Measurements from ENCODE around the gene MON1A. TPM values are rescaled to one million over a fixed set of nuclear protein-coding genes. Genes with fewer than 3 reads are reported as not detected.

The MON1A gene
- total and polyA plus RNA-seq, 10 of the 15 experiments (the other 5 are each of a cell fraction or from before 2014, with no cell fraction given), result 1.3 to 10.5 (median 7.7) TPM

DNA sequence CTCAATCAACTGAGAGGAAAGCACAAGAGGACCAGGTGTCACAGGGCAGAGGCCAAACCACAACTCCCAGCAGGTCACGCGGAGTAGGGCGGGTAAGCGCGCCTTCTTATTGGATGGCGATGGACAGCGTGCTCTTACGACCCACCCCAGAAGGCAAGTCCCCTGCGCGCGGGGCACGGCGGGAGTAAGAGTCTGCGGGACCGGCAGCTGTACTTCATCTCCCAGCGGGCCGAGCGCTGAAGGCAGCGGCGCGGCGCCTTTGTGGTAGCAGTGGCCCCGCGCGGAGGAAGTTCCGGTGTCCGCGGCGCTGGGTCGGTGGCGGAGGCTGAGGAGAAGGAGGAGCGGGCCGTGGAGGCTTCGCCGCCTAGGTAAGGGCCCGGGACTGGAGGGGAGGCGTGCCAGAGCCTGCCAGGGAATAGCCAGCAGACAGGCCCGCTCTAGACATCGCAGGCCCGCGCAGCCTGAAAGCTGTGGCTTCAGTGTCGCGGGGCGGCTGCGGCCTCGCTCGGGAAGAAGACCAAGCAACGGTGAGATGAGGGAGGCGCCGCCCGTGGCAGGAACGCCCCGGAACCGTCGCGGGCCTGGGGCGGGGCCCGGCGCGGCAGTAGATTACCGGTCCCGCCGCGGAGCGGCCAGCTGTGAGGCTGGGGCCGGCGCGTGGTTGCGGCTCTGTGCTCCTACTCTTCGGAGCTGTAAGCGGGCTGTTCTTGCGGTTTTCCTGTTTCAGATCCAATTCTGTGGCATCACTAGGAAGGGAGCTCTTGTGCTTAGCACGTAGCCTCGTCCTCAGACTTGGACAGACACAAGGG is 10.5 kb upstream of the MON1A start, which contains the start of gene RBM6 (continued):
- TF ChIP-seq ZNF207 (IDR thresholded peaks at IDR 0.05; ENCODE audit: borderline replicate concordance) (peak; percentile 85; the same call in 1 of the 2 replicates), CREB1 (IDR thresholded peaks at IDR 0.05; ENCODE audit: low read depth) (peak; percentile 90), SMAD1 (IDR thresholded peaks at IDR 0.05; ENCODE audit: low read depth, partially characterized antibody) (no peak), TCF7 (IDR thresholded peaks at IDR 0.05; ENCODE audit: borderline replicate concordance) (no peak), NR2F1 (conservative IDR thresholded peaks at IDR 0.05) (peak; percentile 99), IRF4 (IDR thresholded peaks at IDR 0.05; ENCODE audit: low read depth, low read length) (no peak), ZNF274 (IDR thresholded peaks at IDR 0.05; ENCODE audit: insufficient read depth, insufficient read length) (no peak), ATF7 (IDR thresholded peaks at IDR 0.05; ENCODE audit: low read depth) (peak; percentile 45; the same call in 1 of the 2 replicates), SMARCA5 (IDR thresholded peaks at IDR 0.05) (peak; percentile 93), NFYA (IDR thresholded peaks at IDR 0.05; ENCODE audit: borderline replicate concordance, low read depth, low read length) (no peak), HDAC6 (IDR thresholded peaks at IDR 0.05; ENCODE audit: unreplicated experiment) (no peak), FOXM1 (IDR thresholded peaks at IDR 0.05; ENCODE audit: low read depth, low read length) (no peak), BCL11A (IDR thresholded peaks at IDR 0.05; ENCODE audit: low read depth, low read length) (no peak), ZSCAN29 (IDR thresholded peaks at IDR 0.05) (no peak), SP1 (IDR thresholded peaks at IDR 0.05; ENCODE audit: low read depth, low read length) (peak; percentile 72), NFXL1 (IDR thresholded peaks at IDR 0.05; ENCODE audit: borderline replicate concordance) (no peak), IKZF2 (IDR thresholded peaks at IDR 0.05) (peak; percentile 57 to 72; a peak in 3 of 4 replicates), CREM (IDR thresholded peaks at IDR 0.05; ENCODE audit: low read depth) (peak; percentile 94)
- TF ChIP-seq, protein P1, sequence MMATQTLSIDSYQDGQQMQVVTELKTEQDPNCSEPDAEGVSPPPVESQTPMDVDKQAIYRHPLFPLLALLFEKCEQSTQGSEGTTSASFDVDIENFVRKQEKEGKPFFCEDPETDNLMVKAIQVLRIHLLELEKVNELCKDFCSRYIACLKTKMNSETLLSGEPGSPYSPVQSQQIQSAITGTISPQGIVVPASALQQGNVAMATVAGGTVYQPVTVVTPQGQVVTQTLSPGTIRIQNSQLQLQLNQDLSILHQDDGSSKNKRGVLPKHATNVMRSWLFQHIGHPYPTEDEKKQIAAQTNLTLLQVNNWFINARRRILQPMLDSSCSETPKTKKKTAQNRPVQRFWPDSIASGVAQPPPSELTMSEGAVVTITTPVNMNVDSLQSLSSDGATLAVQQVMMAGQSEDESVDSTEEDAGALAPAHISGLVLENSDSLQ (IDR thresholded peaks at IDR 0.05), result peak; percentile 76
- TF ChIP-seq, protein P2, sequence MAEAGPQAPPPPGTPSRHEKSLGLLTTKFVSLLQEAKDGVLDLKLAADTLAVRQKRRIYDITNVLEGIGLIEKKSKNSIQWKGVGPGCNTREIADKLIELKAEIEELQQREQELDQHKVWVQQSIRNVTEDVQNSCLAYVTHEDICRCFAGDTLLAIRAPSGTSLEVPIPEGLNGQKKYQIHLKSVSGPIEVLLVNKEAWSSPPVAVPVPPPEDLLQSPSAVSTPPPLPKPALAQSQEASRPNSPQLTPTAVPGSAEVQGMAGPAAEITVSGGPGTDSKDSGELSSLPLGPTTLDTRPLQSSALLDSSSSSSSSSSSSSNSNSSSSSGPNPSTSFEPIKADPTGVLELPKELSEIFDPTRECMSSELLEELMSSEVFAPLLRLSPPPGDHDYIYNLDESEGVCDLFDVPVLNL (IDR thresholded peaks at IDR 0.05; ENCODE audit: low read depth, low read length), result peak; percentile 22; the same call in 1 of the 2 replicates
- TF ChIP-seq, protein P3, sequence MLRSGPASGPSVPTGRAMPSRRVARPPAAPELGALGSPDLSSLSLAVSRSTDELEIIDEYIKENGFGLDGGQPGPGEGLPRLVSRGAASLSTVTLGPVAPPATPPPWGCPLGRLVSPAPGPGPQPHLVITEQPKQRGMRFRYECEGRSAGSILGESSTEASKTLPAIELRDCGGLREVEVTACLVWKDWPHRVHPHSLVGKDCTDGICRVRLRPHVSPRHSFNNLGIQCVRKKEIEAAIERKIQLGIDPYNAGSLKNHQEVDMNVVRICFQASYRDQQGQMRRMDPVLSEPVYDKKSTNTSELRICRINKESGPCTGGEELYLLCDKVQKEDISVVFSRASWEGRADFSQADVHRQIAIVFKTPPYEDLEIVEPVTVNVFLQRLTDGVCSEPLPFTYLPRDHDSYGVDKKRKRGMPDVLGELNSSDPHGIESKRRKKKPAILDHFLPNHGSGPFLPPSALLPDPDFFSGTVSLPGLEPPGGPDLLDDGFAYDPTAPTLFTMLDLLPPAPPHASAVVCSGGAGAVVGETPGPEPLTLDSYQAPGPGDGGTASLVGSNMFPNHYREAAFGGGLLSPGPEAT (IDR thresholded peaks at IDR 0.05; ENCODE audit: low read depth), result peak; percentile 69; the same call in 1 of the 2 replicates
- TF ChIP-seq, protein P4, sequence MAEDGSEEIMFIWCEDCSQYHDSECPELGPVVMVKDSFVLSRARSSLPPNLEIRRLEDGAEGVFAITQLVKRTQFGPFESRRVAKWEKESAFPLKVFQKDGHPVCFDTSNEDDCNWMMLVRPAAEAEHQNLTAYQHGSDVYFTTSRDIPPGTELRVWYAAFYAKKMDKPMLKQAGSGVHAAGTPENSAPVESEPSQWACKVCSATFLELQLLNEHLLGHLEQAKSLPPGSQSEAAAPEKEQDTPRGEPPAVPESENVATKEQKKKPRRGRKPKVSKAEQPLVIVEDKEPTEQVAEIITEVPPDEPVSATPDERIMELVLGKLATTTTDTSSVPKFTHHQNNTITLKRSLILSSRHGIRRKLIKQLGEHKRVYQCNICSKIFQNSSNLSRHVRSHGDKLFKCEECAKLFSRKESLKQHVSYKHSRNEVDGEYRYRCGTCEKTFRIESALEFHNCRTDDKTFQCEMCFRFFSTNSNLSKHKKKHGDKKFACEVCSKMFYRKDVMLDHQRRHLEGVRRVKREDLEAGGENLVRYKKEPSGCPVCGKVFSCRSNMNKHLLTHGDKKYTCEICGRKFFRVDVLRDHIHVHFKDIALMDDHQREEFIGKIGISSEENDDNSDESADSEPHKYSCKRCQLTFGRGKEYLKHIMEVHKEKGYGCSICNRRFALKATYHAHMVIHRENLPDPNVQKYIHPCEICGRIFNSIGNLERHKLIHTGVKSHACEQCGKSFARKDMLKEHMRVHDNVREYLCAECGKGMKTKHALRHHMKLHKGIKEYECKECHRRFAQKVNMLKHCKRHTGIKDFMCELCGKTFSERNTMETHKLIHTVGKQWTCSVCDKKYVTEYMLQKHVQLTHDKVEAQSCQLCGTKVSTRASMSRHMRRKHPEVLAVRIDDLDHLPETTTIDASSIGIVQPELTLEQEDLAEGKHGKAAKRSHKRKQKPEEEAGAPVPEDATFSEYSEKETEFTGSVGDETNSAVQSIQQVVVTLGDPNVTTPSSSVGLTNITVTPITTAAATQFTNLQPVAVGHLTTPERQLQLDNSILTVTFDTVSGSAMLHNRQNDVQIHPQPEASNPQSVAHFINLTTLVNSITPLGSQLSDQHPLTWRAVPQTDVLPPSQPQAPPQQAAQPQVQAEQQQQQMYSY (CRISPR knock-in tag; IDR thresholded peaks at IDR 0.05), result no peak
- TF ChIP-seq, protein P5, sequence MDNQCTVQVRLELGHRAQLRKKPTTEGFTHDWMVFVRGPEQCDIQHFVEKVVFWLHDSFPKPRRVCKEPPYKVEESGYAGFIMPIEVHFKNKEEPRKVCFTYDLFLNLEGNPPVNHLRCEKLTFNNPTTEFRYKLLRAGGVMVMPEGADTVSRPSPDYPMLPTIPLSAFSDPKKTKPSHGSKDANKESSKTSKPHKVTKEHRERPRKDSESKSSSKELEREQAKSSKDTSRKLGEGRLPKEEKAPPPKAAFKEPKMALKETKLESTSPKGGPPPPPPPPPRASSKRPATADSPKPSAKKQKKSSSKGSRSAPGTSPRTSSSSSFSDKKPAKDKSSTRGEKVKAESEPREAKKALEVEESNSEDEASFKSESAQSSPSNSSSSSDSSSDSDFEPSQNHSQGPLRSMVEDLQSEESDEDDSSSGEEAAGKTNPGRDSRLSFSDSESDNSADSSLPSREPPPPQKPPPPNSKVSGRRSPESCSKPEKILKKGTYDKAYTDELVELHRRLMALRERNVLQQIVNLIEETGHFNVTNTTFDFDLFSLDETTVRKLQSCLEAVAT (IDR thresholded peaks at IDR 0.05), result peak; percentile 47; the same call in 1 of the 2 replicates
